NCI-H1092 treated with DMSO at 0.1 percent for 48 hours (cell line): ENCODE data around the gene SPNS3.

ENCODE experiments used
- DNase-seq: peaks from one replicate; lab custom pipeline; 2025; lab: John Stamatoyannopoulos, UW

The SPNS3 gene

DNA sequence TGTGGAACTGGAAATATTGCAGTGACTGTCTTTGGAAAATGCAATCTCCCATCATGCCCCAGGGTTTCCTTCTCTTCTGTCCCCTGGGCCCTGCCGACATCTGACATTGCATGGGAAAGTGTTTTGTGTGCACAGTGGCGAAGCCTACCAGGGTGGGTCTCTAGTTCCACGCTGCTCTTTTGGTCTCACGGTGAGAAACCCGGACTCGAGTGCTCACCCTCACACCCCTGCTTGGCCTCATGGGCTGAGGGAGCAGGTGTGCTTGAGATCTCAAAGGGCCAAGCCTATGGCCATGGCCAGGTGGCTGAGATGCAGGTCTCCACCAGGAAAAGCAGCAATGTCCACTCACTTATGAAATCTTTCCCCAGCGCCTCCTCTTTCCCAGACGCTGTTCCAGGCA, 32.0 kb downstream of the SPNS3 start:
- no peak for DNase-seq

DNA sequence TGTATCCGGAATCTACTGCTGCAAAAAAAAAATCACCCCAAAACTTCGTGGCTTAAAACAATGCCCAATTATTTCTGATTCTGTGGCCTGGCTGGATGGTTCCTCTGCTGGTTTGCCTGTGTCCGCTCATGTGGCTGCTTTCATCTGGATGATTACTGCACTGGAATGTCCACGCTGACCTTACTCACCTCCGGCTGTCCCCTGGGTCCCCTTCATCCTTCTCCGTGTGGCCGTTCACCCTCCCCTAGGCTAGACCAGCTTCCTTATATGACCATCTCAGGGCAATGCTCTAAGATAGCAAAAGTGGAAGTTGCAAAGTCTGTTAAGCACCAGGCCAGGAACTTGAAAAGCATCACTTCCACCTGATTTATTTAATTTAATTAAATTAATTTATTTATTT, 33.5 kb downstream of the SPNS3 start:
- DNase-seq, result no peak

DNA sequence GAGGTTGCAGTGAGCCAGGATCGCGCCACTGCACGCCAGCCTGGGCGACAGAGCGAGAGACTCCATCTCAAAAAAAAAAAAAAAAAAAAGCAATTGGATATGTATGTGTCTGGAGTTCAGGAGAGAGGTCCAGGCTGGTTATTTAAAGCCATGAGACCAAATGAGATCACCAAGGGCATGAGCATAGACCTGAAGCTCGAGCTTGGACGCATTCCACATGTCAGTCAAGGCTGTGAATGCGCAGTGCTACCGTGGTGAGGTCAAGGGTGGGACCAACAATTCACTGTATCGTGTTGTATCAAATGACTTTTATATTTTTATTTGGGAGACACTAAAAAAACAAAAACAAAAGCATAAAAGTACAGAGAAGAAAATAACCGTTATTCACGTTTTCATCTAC, 35.8 kb downstream of the SPNS3 start:
- DNase-seq, result no peak

DNA sequence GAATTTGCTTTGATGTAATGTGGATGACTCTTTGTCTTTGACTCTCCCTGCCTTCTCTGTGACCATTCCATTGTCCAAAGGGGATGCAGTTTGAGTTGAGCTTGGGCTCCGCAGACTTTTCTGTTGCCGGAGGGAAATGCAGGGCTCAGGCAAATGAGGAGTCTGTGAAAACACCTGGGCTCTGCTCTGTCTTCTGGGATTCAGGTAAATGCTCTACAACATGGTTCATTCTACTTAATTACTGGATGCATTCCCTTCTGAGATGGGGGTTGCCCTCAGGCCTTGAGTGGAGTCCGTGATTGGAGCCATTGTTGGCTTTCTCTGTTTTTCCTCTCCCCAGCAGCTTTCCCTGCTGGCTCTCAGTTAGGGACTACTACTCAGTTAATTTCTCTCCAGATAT, 38.5 kb downstream of the SPNS3 start:
- DNase-seq, result no peak

DNA sequence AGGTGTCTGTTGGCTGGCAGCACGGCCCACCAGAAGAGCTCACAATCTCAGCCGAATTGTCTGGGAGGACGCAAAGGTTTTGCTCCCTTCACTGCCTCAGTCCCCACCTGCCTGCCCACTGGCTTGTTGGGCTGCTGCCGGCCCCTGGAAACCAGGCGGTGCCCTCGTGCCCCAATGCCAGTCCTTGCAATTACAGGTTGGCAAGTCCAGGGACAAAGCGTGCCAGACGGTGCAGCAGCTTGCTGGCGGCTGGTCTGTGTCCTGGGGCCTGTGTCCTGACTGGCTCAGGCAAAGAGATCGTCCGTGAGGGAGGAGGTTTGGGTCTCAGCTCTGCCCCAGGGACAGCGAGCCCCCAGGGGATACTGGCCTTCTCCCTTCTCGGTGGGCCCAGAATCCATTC, 40.4 kb downstream of the SPNS3 start:
- DNase-seq, result no peak

DNA sequence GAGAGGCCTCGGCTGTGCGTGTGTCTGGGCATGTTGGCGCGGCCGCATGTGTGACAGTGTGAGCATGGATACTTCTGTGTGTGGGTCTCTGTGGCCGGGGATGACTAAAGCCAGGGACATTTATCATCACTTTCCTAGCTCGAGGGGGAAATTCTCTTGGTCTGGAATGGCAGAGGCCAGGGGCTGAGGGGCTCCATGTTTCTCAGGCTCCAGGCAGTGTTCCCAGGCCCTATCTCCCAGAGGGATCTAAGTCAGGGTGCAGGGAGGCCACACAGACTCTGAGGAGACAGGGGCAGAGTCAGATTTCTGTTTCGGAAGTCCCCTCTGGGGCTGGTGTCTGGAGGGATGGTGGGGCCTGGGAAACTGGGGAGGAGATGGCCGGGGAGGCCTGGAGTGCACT, 41.3 kb downstream of the SPNS3 start:
- no peak for DNase-seq

DNA sequence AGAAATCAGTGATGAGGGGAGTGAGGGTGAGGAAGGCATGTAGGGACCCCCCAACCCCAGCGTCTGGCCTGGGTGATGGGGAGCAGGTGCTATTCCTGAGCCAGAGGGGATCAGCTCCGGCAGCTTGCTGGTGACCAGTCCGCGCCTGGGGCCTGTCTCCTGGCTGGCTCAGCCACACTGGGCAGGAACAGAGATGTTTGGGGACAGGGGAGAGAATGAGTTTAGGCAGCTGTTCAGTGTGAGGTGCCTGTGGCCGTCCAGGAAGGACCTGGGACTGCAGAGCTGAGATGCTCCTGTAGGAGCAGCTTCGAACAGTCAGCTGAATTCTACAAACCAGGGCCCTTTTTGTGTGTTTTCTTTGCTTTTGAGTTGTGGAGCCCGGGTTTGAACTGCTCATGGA, 41.7 kb downstream of the SPNS3 start:
- DNase-seq, result no peak

DNA sequence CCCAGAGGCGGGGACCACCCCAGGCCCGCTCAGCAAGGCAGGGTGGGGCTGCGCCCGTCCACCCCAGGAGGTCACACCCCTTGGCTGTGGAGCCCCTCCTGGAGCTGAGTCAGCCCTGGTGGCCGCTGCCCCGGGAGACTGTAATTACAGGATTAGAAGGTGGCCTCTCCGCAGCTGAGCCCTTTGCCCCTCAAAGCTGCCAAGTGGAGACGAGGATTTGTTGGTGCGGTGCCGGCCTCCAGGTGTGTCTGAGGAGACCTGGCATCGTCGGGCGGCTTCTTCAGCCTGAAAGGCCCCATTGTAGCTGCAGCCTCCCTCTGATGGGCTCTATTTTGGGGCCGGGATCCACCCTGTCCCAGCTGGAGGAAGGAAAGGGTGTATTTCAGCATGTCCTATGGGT, 42.3 kb downstream of the SPNS3 start:
- DNase-seq, result no peak

DNA sequence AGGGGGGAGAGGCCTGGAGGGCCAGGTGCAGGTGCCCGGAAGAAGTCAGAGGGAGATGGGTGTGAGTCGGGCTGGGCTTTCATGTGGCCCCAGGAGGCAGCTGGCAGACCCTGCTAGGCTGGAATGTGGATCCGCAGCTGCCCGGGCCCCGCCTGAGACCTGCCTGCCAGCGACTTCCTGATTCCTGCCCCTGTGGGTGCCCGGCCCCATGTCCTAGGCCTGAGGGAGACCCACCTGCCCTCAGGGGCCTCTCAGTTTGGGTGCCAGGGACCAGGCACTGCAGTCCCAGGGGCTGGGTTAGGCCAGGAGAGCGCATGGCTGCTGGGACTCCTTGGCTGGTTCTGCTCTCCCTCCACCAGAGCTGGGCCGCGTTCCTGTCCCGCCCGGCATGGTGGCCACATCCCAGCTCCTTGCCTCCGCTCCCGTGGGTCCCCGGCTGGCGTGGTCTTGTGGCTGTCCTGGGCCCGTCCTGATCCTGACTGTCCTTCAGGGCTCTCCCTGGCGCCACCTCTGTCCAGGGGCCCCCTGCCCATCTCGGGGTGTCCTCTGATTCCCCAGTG, 42.9 kb downstream of the SPNS3 start:
- DNase-seq, result no peak

DNA sequence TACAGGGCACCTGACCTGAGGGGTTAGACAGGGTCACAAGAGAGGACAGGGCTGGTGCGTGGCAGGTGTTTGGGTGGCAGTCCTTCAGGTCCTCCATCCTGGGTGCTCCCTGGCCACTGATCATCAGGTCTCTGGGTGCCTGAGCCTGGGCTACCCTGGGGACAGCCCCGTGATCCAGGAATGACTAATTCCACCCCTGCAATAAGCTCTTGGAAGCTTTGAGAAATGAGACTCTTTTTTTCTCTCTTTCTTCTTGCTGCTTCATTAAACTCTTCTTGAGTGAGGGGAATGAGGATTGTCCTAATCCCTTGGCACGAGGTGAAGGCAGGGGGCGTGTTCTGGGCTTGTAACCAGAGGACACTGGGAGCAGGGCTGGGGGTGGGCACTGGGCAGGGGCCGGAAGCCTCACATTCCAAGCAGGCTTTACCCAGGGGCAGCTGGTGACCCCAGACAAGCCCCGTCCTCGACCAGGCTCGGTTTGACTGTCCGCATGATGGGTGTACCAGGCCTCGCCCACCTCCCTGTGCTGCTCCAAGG, 43.6 kb downstream of the SPNS3 start:
- no peak for DNase-seq

DNA sequence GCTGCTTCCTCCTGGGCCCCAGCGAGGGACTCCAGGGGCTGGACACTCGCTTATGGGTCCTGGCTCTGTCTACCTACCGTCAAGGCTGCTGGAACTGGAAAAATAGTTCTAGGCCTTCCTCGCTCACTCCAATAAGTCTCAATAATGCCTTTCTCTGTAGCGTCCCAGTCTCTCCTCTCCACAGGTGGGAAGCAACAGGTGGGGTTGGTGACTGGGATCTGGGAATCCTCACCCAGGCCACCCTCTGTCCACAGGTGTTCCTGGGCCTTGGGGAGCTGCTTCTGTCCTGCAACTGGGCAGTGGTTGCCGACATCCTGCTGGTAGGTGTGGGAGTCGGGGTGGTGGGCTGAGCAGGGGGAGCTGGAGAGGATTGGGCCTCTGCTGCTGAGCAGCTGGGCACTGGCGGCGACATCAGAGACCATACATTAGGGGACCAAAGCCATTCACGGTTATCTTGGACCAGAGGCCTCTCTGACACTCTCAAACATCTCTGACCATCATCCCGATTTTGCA, 44.6 kb downstream of the SPNS3 start:
- no peak for DNase-seq

DNA sequence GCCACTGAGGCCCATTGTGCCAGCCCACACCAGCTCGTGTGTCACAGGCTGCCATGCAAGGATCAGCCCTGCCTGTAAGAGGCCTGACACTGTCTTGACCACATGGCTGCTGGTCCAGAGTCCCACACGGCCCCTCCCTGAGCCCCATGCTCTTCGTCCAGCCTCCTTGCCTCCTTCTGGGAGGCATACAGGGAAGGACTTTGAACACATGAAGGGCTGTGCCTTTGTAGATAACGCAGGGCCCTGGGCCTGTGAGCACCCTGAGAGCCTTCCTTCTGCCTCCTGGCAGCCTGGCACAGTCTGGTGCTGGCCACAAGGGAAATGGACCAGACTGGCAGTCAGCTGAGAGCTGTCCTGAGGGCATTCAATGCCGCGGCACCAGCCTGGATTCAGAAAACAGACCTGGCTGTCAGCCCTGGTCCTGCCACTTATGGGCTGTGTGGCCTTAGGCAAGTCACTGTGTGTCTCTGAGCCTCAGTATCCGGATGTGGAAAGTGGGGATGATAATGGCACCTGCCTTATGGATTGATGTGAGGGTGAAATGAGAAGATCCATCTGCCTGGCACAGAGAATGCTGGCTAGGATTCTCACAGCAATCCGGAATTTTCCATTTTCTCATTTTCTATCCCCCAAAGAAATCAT, 45.7 kb downstream of the SPNS3 start:
- DNase-seq, result no peak

DNA sequence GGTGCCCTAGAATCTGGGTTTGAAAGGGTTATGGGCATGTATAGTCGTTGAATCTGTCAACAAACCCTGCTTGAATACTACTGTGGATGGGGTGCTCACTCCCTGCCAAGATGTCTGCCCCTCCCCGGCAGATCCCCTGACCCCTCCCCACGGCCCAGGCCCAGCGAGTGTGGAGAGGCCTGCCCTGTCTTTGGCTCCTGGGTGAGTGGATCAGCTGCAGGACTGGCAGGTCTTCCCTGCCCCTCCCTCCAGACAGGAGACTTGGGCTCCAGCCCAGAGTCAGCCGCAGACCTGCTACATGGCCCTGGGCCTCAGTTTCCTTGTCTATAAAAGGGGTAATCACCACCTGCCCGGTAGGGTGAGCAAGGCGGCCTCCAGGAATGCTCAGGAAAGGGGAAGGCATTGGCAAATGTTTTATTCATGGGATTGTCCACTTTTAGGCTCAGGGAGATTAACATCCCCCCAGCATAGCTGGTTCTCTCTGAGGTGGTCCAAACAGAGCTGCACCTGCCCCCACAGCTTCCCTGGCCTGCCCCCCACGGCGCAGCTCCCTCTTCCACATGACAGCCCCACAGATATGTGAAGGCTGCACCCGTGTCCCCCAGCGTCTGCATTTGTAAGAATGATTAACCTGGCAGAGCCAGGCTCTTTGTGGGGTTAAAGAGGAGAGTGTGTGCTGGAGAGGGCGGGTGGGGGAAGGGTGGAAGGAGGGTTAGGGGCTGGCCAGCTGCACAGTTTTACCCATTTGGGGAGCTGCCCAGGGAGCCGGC, 46.4 kb downstream of the SPNS3 start:
- DNase-seq, result no peak

DNA sequence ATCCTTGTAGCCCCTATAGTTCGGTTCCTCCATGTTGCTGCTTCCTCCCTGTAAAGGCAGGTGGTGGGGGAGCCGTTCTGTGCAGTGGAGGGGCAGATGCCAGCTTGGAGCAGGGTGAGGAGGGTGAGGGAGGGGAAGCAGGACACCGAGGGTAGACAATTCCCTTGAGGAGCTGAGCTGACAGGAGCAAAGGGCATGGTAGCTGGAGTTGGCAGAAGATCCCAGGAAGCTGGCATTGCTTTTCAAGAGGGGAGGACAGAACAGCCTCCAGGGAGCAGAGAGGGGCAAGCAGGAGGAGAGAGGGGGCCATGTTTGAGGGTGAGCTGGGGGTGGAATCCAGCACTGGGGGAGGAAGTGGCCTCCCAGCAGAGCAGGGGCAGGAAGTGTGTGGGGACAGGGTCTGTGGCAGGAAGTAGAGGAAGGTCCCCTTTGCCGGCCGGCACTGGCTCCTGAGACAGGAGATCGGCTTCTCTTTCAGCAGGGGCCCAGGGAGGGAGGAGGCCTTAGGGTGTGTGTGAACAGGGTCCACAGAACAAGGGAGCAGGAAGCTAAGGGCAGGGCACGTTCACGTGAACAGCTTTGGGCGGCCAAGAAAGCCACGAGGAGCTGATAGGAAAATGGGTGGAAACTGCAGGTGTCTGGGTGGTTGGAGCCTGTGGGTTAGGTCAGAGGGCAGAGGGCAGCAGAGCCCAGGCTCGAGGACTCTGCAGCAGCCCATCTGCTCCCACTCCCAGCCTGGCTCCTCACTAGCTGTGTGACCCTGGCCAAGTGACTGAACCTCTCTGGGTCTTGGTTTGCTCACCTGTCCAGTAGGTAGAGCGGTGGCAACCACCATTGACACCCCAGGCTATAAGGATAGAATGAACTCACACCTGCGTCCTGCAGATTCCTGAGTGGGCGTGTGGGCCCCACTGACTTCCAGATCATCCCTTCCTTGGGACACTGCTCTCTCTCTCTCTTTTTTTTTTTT, 47.5 kb downstream of the SPNS3 start:
- DNase-seq, result no peak

DNA sequence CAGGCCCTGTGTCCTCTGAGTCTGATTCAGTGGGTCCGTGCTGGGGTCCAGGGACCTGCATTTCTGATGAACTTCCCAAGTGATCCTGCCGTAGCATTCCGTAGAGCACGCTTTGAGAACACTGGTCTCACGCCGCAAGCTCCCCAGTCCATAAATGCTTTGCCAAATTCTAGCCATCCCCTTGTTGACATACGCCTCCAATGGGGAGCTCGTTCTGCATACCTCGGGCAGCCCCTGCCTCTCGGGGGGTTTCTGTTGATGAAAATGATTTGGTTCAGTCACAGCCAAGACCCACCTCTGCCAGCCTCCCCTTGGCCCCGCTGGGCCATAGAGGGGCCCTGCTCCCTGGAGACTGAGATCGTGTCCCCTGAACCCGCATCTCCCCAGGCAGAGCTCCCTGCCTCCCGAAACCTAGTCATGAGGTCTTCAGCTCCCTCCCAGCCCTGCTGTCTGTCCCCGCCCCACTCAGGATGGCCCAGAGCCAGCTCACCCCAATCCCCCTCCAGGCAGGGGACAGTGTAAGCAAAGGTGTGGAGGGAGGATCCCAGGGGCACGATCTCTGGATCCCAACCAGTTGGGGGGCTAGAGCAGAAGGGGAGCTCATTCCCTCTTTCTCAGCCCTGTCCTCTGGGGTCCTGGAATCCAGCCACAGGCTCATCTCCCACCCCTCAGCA, 48.7 kb downstream of the SPNS3 start:
- DNase-seq, result no peak

DNA sequence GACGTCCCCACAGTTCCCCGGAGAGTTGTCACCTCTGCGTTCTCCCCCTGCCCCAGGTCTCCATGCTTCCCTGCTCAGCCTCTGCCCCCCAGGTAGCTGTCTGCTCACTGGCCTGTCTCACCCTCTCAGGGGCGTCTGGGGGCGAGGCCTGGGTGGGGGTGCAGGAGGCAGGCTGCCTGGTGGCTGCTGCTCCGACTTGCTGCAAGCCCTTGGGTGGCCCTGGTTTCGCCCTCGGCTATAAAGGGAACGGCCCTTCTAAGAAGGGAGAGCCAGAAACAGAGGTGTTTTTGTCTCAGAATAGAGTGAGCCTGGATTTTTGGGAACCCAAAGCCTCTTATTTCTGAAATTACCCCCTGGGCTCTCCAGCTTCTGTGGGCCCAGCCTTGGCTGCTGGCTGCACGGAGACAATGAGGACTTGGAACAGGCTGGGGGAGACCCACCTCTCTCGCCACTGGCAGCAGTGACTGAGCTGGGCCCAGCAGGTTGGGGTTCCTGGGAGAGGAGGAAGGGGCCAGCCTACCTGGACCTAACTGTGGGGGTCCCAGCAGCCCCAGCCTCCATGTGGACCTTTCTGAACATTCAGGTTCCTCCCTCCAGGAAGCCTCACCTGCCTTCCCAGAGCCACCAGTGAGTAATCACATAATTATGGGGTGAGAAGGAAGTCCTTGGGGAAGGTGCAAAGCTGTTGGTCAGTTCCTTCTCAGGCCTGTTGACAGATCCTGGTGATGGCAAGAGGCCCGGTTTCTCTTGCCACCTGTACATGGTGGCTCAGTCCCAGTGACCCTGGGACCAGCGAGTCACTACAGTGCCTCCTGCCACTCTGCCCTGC, 49.5 kb downstream of the SPNS3 start:
- DNase-seq, result no peak

DNA sequence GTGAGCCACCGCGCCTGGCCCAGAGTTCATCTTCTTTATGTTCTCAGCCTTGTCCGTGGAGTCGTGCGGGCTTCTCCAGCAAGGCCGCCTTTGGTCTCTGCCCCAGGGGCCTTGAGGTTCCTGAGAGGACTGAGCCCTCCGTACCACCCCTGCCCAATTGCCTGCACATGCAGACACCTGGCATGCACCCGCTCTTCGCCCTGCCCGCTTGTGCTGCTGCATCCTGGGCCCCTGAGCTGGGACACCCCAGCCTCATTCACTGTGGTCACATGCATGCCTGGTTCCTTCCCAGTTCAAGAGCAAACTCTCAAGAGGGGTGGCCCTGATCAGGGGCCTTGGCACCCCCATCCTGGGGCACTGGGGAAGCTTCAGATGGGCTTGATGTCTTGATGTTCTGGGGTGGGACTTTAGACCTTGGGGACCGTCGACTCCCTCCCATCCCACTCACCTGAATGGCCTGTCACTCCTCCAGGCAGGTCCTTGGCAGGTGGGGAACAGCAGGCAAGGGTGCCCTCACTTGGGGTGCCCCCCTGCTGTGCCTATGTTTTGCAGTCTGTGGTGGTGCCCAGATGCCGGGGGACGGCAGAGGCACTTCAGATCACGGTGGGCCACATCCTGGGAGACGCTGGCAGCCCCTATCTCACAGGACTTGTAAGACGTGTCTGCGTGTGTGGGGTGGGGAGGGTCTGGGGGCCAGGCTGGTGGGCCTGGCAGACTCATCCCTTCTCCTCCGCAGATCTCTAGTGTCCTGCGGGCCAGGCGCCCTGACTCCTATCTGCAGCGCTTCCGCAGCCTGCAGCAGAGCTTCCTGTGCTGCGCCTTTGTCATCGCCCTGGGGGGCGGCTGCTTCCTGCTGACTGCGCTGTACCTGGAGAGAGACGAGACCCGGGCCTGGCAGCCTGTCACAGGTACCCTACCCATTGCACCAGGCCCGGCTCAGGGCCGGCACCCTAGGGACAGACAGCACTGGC, 52.2 kb downstream of the SPNS3 start:
- DNase-seq, result no peak

DNA sequence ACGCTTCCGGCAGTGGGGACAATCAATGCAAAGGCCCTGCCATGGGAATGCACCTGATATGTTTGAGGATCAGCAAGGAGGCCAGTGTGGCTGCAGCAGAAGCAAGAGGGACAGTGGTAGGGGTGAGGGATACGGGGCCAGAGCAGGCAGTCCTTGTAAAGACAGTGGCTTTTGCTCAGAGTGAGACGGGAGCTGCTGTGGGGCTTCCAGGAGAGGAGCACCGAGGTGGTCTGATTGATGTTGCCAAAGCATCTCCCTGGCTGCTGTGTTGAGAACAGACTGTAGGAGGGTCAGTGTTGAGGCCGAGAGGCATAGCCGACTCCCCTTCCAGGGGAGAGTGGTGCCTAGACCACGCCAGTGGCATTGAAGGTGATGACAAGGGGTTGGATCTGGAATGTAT, 53.6 kb downstream of the SPNS3 start:
- no peak for DNase-seq
